ENCODE results near the gene NPLOC4. TPM values are rescaled to one million over a fixed set of nuclear protein-coding genes. Genes with fewer than 3 reads are reported as not detected.

NPLOC4 gene
- total and polyA plus RNA-seq, 2 of the 8 experiments (the other 6 are each of a cell fraction or from before 2014, with no cell fraction given) = 70.7 to 92.7 TPM

- H2BK5ac ChIP-seq (ENCODE audit: low read depth, low read length) = no peak overlapping the region
- TF ChIP-seq SRF (IDR thresholded peaks at IDR 0.05; ENCODE audit: low read depth, low read length) (no peak), KDM1A (IDR thresholded peaks at IDR 0.05; ENCODE audit: borderline replicate concordance, low read length) (no peak), RFX5 (IDR thresholded peaks at IDR 0.05; ENCODE audit: borderline replicate concordance, low read depth, low read length) (no peak), CHD1 (IDR thresholded peaks at IDR 0.05; ENCODE audit: low read depth, low read length) (no peak), POLR2AphosphoS5 (IDR thresholded peaks at IDR 0.05; ENCODE audit: low read depth, low read length) (no peak), RXRA (IDR thresholded peaks at IDR 0.05; ENCODE audit: insufficient read depth, low read depth, low read length) (no peak), CTBP2 (IDR thresholded peaks at IDR 0.05; ENCODE audit: borderline replicate concordance, insufficient read depth, insufficient read length, low read length) (no peak)
Observed at GRCh38 chr17:81580481-81580880, 56.4 kb downstream of the NPLOC4 start.

More at GRCh38 chr17:81580481-81580880, 56.4 kb downstream of the NPLOC4 start:
- Histone ChIP-seq H3K27me3 (replicated peaks in 1 of 4; ENCODE audit: control insufficient read depth in 3 of 4, extremely low read depth in 1 of 4, insufficient read depth in 3 of 4, low read length in 3 of 4) (no peaks in the 10 kb centered on the region), H2BK15ac (ENCODE audit: low read length) (no peak overlapping the region), H3K23me2 (ENCODE audit: low read depth, low read length) (no peaks in the 10 kb centered on the region), H2BK12ac (ENCODE audit: low read depth, low read length) (no peak overlapping the region), H3K14ac (ENCODE audit: insufficient read length) (no peak overlapping the region), H3K23ac (ENCODE audit: insufficient read length) (no peak overlapping the region), H4K20me1 (replicated peaks in 1 of 2; ENCODE audit: control insufficient read depth in 1 of 2, insufficient read depth in 2 of 2, low read length in 2 of 2) (peaks cover 11 to 13% of the 10 kb centered on the region in 2 experiments), H2BK120ac (replicated peaks; ENCODE audit: low read depth, low read length) (no peak overlapping the region), H4K8ac (ENCODE audit: extremely low read depth, insufficient read depth, low read length) (peak overlapping the region; percentile 31; the same call in 1 of the 2 replicates), H2AK5ac (ENCODE audit: low read depth, low read length) (no peak overlapping the region), H2BK20ac (ENCODE audit: low read length) (no peak overlapping the region), H3K18ac (ENCODE audit: extremely low read depth, low read length) (no peak overlapping the region), H3K4me1 (replicated peaks in 1 of 4; ENCODE audit: control insufficient read depth in 3 of 4, insufficient read depth in 4 of 4, low read length in 3 of 4) (no peaks in the 10 kb centered on the region), H4K5ac (ENCODE audit: insufficient read length, low read depth, low read length) (no peak overlapping the region), H4K91ac (replicated peaks; ENCODE audit: insufficient read length, low read length) (no peak overlapping the region), H3K36me3 (ENCODE audit: control insufficient read depth in 2 of 4, insufficient read depth in 4 of 4, low read length in 3 of 4) (peaks cover 6 to 17% (median 16%) of the 10 kb centered on the region in 4 experiments), H3K4me2 (ENCODE audit: insufficient read depth in 1 of 2, low read depth in 2 of 2, low read length in 2 of 2) (no peak overlapping the region), H3K27ac (ENCODE audit: low read depth, low read length) (no peak overlapping the region), H3K9ac (replicated peaks in 1 of 4; ENCODE audit: extremely low read depth in 1 of 4, low read depth in 3 of 4, low read length in 3 of 4) (no peak overlapping the region), H3K79me2 (ENCODE audit: control insufficient read depth in 1 of 2, insufficient read depth in 2 of 2, low read length in 2 of 2) (0 out of 4 replicates have a peak, but pooled peaks cover 0 to 2% of the 10 kb centered on the region in 2 experiments), H3K4me3 (ENCODE audit: extremely low read depth in 1 of 4, insufficient read depth in 2 of 4, low read depth in 3 of 4, low read length in 4 of 4) (no peak overlapping the region), H3K4ac (replicated peaks; ENCODE audit: insufficient read length, low read depth, low read length) (no peak overlapping the region), H3K56ac (replicated peaks; ENCODE audit: insufficient read length, low read depth, low read length) (no peak overlapping the region), H3K9me3 (ENCODE audit: insufficient read depth in 2 of 2, low read depth in 1 of 2, low read length in 1 of 2) (no peaks in the 10 kb centered on the region), H3K79me1 (ENCODE audit: low read depth, low read length) (peaks cover 6% of the 10 kb centered on the region), H2AFZ (ENCODE audit: low read length) (no peak overlapping the region)
- ChIA-PET POLR2A (ENCODE audit: partially characterized antibody) (interaction anchor here (1.1 to 2.2 kb wide), 4 partner anchors 11 to 50 kb away, joined by 3 to 9 read pairs (median 4); no protein-coding TSS in a partner anchor), CTCF (ENCODE audit: partially characterized antibody) (interaction anchor here (0.7 to 5.1 kb wide), 2 partner anchors 20 to 25 kb away, joined by 3 to 31 read pairs; no protein-coding TSS in a partner anchor)
- DNase-seq (ENCODE audit: low read depth in 1 of 2, low spot score in 2 of 2) (no peak), FAIRE-seq (no peak)
- 98% methylated on average over 6 of the region's 6 CpGs; no CpG with 5 or more reads in 1 of the 2 experiments for WGBS, 2 experiments (ENCODE audit: extremely low coverage in 1 of 2, insufficient coverage in 1 of 2, insufficient read length in 1 of 2, insufficient replicate concordance in 2 of 2, low coverage in 1 of 2, low lambda C conversion rate in 2 of 2, missing lambda C conversion rate in 1 of 2)

Data from H1 (cell line).